ENCODE results near the gene PSMD11.

PSMD11 gene

DNA sequence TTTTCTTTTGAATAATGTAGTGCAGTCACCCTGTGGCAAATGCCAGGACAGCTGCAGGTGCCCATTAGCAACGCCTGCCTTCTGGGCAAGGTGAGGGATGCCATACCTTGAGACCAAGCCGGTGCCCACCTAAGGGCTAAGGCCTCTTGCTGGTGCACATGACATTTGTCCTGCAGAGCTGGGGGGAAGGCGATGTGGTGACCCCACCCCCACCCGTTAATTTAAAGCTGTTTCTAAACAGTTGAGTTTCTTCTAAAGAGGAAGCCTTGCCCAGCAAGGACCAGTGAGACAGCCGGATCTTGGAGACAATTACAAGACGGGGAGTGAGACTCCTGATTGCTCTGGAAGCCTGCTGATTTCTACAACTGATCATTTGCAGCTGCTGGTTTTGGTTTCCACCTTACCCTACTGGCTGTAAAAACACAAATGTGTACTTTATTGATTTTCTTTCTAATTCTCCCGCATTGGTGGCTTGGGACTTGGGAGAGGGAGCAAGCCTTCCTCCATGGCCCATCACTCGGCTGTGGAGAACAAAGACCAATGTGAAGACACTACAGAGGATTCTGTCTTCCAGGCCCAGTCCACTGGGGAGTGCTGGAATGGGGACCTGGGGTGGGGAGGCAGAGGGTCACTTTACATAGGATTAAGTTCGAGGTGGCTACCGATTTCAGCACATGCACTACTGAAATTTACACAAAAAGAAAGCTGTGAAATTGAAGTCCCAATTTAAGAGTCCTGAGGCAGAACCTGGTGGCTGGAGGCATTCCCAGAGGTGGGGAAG, 45.2 kb downstream of the PSMD11 start:
- DNase-seq (ENCODE audit: low spot score), result no peak
- no peak for FAIRE-seq

DNA sequence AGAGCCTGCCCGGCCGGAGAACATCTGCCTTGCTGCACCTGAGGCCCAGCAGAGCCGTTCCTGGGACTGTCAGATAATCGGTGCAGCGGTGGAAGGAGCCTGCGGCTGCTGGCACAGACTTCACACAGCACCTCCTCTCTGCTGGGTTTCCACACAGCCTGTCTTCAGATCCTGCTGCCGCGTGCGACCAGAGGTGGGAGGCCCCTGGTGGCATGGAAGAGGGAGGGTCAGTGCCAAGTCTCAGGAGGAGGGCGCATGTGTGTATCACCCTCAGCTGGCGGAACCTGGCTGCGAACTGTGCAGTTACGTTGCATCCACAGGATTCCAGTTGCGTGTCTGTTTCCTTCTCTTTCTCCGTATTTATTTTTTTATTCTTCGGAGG, 45.8 kb downstream of the PSMD11 start:
- FAIRE-seq, result no peak
- DNase-seq (ENCODE audit: low spot score), result no peak

DNA sequence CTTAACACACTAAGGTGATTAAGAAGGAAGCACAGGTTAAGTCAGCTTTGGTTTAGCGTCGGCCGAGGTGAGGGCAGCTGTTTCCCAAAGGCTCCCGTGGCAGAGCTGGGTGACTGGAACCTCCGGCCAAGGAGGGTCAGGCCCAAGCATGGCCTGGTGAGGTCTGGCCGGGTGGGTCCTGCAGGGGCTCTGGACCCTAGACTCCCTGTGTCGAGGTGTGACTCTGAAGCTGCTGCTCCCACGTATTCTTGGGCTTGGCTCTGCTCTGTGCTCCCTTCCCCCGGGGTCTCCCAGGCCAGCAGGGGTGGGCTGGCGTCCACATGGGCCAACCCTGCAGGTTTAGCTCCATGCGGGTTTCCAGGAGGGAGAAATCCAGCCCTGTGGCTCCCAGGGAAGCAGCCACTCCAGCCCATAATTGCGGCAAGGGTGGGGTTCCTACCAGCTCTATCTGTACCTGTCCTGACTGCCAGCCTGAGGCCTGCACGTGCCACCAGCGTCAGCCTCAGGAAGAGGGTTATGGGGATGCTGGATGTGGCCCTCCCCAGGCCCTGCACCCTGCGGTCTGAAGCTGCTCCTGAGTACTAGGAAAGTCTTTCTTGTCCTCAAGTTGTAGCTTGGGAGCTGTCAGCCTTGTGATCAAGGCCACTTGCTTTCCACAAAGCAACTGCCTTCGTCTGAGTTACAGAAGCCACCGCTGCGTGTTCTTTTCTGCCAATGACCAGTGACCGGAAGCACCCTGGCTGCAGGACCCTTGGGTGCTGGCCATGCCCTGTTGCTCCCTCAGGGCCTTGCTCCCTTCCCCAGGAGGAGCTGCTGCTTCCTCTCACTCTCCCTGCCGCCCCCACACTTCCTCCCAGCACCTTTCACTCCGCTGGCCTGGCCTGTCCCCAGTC, 47.3 kb downstream of the PSMD11 start:
- FAIRE-seq (no peak), DNase-seq (ENCODE audit: low spot score) (no peak)

DNA sequence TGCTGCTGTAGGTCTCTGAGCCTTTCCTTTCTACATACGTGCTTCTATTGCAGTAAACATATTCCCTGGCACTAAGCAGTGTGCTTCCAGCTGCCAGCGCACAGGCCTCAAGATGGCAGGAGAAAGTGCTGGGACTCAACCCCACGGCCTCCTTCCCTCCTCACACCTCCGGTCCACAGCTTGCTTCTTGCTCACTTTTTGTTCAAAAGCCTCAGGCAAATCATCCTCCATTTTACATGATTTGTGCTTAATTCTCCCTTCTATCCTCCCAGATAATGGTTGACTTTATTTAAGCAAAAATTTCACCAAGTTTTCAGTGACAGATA, 47.9 kb downstream of the PSMD11 start:
- no peak for FAIRE-seq
- no peak for DNase-seq (ENCODE audit: low spot score)

DNA sequence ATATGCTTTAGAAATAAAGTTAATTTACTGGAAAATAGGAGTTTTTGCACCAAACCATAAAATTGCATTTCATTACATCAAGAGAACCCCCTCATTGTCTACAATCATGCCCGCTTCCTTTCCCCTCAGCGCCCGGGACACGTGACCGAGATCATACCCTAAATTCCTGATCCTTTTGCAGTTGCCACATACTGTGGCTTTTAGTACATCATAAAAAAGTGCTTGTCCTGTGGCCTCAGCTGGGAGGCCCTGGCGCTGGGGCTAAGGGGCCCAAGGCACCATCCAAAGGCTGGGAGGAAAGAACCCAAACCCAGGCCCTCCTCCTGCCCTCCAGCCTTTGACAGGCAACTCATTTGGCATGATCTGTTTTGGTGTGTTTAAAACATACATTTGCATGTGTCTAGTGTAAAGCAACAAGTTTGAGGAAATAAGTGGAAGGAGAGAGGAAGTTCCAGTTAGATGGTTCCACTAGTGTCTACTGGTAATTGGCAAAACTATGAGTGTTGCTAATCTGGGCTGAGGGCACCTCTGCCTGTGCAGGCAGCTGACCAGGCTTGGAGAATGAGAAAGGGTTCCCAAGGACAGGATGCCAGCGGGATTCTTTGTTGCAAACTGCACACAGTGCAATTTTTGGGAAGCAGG, 48.5 kb downstream of the PSMD11 start:
- DNase-seq (ENCODE audit: low spot score), result no peak
- FAIRE-seq, result no peak

DNA sequence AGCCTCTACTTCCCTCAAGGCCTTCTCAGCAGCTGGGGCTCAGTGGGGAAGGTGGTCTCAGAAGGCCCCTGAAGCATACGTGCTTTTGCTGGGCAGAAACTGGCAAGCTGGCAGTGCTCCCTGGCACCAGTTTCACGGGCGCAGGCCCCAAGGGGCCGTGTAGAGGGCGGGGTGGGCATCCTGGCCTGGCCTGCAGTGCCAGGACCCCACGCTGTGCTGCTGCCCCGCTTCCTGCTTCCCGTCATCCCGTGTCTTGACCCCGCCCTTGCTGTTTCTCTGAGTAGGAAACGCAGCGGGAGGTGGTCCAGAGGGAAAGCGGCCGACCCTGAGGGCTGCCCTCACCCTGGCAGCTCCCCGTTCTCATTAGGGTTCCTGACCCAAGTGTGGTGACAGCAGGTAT, 49.3 kb downstream of the PSMD11 start:
- DNase-seq (ENCODE audit: low spot score) (no peak), FAIRE-seq (no peak)

DNA sequence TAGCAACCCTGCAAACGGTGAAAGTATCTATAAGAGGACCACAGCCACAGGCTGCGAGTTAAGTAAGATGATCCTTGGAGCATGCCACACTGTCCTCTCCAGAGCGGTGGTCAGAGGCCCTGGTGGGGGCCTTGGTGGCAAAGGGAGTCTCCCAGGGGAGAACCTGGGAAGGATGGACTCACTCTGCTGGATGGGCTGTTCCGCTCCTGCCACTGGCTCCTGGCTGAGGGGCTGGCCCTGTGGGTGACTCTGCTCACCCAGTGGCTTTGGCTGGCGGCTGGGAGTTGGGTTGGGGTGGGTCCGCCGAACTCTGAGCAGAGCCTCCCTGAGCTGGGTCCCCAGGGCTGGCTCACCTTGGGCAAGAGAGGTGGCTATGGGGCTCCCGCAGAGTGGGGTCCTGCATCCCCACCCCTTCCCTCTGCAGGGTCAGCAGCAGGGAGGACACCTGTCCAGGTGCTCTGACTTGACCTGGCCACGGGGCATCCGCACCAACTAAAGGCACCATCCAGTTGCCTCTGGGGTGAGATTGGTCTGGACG, 49.7 kb downstream of the PSMD11 start:
- no peak for FAIRE-seq

DNA sequence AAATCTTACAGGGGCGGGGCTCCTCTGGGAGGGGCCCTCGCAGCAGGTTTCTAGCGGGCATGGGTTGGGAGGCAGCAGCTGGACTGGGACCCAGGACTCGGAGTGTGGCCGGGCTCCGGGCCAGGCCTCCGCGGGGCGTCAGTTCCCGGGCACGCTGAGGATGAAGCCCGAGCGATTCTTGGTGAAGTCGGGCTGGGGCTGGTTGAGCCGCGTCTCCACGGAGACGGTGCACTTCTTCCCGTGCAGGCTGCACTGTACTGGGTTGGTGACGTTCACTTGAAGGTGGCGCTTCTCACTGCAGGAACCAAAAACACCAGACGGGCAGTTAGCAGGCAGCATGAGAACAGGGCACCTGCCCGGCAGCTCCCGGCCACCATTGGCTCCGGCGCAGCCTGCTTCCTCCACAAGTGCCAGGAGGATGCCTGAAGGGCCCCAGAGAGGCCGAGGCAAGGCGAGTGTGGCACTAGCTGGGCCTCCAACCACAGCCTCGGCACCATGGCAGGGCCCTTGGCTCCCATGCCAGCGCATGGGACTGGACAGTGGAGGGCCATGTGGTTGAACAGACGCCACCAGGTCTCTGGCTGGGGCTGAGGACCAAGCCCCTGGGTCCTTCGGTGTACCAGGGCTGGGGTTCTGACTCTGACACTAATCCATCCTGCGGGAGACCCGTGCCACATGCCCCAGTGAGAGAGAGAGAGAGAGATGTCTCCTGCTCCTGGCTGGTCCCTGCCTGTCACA, 50.5 kb downstream of the PSMD11 start:
- no peak for FAIRE-seq
- DNase-seq (ENCODE audit: low spot score), result no peak

More for the DNA sequence above, 49.7 kb downstream of the PSMD11 start:
- no peak for DNase-seq (ENCODE audit: low spot score)

DNA sequence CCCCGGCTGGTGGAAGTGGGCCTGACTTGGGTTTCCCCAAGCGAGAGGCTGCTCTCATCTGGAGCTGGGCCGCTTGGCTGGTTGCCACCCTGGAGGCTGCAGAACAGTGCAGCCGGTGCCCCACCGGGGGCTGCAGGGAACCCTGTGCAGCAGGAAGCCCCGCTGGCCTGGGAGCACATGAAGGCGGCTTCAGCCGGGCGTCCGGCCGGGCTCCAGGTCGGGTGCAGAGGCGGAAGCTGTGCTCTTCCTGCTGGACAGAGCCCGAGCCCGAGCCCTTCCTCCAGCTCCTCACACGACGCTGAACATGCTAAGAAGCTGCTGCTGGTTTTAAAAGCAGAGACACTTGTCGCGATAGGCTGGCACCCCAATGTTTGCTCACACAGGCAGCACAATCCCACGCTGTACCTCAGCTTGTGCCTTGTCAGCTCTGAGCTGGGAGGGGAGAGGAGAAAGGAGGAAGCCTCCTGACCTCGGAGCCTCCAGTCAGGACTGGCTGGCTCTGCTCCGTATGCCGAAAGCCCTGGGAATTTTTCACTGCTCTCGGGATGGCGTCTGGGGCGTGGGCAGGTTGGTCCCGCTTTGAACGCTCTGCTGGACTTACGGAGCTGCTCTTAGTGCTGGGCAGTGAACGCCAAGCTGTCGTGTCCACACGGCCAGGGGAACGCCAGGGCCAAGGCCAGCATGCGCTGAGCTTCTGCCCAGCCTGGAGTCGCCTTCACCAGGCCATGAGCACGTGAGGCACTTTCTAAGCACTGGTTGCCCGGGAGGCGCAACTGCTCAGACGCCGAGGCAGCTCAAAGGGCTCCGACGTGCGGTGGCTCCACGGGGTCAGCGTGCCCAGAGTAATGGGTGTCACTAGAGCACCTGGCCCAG, 51.3 kb downstream of the PSMD11 start:
- DNase-seq (ENCODE audit: low spot score), result no peak

DNA sequence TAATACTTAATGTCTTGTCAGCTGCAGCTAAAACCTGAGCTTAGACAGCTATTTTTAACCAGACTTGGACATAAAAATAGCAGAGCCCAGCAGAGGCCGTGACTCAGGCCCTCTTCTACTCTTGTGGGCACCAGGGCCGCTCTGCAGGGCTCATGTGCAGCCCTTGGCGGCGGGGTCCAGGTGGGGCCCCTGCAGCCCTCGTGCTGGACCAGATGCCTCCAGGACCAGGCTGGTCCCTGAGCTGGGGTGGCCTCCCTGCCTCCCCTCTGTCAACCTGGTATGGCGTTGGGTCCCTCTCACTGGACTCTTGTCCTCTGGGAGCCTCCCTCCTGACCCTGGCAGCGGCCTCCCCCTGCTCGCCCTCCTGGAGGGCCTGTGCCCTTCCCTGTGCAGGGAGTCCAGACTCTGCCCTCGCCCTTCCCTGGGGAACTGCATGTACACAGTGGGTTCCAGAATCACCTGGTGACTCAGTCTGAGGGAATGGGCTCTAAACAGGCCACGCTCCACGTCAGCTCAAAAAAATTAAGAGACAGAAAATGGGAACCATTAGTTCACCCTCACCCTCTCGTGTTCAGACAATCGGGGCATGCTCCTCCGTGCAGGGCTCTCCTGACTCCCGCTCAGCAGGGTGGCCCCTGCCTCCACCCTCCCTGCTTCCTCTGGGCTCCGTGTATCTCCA, 52.2 kb downstream of the PSMD11 start:
- FAIRE-seq (peak; percentile 92), DNase-seq (ENCODE audit: low spot score) (peak; percentile 85)

More for the DNA sequence above, 51.3 kb downstream of the PSMD11 start:
- FAIRE-seq, result no peak

DNA sequence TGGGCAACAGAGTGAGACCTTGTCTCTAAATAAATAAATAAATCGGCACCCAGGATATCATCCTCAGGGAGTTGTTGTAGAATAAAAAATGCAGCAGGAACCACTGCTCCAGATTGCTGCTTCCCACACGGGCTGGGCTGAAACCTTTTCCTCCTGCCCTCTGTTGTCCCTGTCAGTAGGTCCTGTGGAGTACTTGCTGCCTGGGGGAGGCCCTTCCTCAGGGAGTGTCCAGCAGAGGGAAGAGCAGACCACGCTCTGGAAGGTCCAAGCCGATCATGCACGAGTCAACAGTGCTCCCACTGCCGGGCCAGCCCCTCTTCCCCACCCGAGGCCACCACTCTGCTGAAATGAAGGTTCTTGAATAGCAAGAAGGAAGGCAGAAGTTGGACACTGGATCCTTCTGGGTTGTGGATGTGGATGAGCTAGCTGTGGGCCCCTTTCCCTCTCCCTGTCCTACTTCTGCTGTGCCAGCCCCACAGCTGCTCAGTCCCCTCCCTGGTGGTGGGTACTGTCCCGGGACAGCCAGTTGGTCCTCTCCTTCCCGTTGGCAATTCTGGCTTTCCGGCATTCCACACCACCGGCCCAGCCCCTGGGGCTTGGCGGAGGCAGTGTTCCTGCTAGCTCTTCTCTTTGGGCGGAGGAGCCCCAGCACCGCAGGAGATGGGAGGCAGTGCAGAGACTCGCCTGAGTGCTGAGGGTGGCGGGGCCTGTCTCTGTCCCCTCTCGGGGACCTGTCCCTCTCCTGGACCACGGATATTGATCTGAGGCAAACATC, 53.3 kb downstream of the PSMD11 start:
- DNase-seq (ENCODE audit: low spot score) (no peak), FAIRE-seq (peak; percentile 44)

DNA sequence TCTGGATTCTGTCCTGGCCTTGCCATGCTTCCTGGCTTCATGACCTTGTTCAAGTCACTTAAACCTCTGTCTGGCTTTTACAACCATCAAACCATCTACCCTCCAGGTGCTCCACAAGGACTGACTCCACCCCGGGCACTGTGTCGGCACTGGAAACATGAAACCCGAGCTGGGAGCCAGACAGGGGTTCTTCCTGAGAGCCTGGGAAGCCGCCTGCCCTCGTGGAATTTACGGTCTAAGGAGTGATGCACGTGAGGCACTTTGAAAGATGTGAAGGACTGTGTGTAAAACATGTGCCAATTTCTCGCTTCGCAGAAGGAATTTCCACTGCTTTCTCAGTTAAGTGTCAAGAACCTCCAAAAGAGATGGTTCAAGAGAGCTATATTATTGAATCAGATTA, 54.1 kb downstream of the PSMD11 start:
- FAIRE-seq (no peak), DNase-seq (ENCODE audit: low spot score) (no peak)

DNA sequence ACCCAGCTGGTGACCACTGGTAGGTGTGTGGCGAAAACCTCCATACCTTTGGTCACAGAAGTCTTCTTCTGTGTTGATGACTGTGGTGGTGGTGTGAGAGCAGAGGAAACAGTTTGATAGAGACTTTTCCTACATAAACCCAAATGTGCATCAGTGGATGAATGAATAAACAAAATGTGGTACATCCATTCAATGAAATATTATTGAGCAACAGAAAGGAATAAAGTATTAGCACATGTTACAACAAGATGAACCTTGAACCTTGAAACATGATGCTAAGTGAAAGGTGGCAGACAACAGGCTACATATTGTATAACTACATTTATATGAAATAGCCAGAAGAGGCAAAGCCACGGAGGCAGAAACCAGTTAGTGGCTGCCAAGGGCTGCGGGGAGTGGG, 57.7 kb downstream of the PSMD11 start:
- no peak for DNase-seq (ENCODE audit: low spot score)
- FAIRE-seq, result no peak

DNA sequence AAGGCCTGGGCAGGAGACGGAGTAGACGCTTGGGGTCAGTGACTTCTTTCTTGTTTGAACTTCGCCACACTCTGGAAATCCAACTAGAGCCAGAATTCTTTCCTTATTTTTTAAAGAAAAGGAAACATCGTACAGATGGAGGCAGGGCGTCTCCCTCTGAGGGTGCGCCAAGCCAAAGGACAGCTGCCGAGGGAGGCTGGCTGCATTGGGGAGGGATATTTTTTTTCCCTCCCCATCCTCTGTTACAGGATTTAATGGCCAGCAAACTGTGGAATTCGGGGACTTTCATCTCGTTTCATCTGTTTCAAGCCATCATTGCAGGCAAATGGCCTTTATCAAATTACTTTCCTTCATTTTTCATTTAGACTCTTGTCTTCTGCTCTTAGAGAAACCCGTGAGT, 58.4 kb downstream of the PSMD11 start:
- no peak for FAIRE-seq
- no peak for DNase-seq (ENCODE audit: low spot score)

DNA sequence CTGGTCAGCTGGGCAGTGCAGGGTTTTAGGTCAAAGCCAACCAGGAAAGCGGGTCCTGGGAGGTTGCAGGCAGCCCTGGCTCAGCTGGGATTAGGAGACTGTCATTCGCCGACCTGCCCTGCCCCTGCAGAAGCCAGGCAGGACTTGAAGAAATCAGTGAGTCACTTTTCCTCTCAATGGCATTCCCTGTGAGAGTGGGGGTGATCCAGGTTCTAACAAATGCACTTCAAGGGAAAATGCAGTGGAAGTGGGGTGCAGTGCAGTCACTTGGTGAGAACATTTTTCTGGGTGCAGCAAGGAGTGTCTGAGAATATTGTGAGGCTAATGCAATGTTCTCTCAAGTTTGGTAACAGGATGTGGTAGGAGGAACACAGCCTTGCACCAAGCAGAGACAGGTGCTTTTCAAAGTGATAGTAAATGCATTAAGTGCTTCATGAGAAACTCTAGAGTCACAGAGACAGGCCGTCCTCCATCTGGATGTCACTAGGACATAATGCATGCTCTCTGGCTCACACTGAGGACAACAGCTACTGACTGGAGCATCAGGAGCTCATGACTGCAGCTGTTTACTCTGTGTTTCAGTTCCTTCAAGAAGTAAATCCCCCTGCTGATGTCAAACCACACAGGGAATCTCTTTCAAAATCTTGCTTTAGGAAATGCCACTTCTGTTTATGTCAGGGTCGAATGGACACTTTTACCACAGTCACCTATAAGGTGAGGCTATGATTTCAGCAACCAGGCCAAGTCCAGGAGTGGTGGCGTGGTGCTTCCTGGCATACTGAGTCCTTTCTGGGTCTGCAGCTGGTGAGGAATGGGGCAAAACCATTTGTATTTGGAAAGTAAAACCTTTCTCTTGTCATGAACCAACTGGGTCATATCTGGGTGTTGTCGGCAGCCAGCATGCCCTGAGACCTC, 59.2 kb downstream of the PSMD11 start:
- no peak for FAIRE-seq
- DNase-seq (ENCODE audit: low spot score), result no peak

DNA sequence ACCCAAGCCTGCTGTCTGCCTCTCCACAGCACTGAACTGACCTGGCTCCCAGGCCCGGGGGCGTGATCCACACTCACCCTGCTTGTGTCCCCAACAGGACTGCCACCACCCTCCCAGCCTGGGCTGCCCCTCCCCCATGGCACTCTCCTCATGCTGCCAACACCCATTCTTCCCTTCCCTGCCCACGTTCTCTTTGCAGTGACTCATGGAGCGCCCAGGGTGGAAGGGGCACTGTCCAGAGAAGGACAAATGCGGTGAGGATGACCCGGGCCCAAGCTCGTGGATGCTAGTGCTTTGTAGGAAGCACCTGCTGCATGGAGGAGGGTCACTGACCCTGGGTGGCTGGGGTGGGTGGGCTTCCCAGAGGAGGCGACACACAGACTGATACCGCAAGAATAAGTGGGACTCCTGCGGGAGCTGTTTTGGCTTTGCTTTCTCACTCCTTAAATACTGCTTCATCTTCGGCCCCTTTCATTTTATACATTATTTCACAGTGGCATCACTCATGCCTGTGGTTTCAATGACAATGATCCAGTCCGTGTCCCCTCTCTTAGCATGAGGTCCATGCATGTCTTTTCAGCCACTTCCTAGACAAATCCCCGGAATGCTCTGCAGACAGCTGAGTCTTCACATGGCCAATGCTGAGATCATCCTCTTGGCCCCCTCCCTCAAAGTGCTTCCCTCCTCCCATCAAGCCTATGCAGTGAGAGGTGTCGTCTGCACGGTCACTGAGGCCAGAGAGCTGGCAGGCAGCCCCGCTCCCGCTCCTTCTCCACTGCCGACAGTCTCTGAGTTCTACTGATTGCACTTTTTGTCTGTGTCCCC, 60.1 kb downstream of the PSMD11 start:
- FAIRE-seq, result peak; percentile 93
- DNase-seq (ENCODE audit: low spot score), result peak; percentile 53

DNA sequence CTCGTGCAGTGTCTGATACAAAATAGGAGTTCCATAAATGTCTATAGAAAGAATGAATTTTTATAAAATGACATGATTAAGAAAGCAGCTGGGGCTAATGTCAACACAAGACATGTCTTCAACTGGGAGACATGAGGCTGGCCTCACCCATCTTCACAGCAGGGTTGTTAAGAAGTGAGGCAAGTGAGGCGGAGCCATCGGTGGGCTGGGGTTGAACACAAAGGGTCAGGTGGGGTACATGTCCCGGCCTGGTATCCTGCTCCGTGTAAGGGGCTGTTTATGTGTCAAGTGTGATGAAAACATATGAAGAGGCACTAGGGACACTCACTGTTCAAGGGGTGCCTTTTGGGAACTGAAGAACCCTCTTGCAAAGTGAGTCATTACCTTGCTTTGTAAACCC, 64.6 kb downstream of the PSMD11 start:
- no peak for FAIRE-seq
- no peak for DNase-seq (ENCODE audit: low spot score)

Data from urothelium cell line (cell line).